8988T (cell line): Measurements from ENCODE around the gene CASP5.
"Not testable (repeated sequence)": the region's sequence is repeated elsewhere in the genome, so short reads cannot be mapped to it uniquely, and the experiment has no call there.

Source experiments
- DNase-seq: peaks from one replicate; pipeline ENCODE4 v3.0.0; 2011

CASP5 gene

DNA sequence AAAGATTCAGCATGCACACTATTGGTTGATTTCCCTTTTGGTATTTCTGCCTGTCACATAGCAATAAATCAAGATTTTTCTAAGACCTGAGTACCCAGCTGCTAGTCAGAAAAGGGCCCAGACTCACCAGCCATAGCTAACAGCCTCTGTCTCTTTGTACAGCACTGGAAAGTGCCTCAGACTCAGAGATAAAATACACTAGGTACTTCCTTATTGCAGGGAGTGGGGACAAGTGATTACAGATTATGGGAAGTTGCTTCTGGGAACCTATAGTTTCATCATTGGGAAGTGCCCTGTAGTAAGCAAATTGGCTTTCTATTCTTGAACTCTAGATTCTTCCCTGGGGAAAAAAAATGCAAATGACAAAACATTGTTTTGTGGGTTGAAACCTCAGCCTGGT is at the start of gene CASP5:
Gene CASP5, minus strand, starts transcription at position 166 of the 400 bp plus-strand sequence. Its CDS starts 32 bp downstream, at position 134.
- DNase-seq, result no peak

- DNase-seq, result not testable (repeated sequence)
Observed at GRCh38 chr11:105072080-105072479, 49.1 kb upstream of the CASP5 start.

- no peak for DNase-seq
Observed at GRCh38 chr11:105071089-105071732, 48.2 kb upstream of the CASP5 start.

GRCh38 chr11:105070306-105070705 is 47.3 kb upstream of the CASP5 start:
- DNase-seq, result no peak

DNA sequence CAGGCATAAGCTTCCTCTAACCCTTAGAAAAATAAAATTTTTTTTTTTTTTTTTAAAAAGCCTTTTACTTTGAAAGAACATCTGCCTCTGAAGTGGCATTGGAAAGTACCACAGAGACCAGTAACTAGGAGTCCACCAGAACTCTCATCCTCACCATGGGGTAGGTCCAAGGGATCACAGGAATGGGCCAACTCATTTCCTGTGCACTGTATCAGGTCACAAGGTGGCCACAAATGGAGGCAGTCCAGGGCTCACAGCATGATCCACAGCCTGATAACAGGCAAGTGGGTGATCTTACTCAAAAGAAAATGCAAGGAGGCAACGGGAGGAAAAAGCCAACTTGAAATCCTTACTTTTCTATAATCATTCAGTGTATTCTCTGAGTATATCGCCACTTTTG is 46.8 kb upstream of the CASP5 start:
- not testable (repeated sequence) for DNase-seq

- DNase-seq, result not testable (repeated sequence)
Observed at GRCh38 chr11:105063245-105063941, 40.4 kb upstream of the CASP5 start.

DNA sequence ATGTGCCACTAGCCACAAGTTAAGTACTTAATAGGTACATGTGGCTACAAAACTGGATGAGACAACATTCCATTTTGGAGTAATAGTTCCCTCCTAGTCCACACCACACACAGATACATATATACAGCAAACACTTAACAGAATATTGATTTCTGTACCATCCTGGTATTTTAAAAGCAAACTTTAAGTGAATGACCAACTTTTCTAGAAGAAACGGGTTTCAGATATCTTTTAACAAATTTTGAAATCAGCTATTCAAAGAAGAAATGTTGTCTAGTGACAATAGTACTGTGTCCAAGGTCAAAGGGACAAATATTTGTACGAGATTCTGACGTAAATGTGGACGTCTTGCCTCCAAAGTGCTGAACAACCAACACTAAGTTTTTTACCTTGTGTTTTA is 34.5 kb upstream of the CASP5 start:
- DNase-seq, result no peak

DNA sequence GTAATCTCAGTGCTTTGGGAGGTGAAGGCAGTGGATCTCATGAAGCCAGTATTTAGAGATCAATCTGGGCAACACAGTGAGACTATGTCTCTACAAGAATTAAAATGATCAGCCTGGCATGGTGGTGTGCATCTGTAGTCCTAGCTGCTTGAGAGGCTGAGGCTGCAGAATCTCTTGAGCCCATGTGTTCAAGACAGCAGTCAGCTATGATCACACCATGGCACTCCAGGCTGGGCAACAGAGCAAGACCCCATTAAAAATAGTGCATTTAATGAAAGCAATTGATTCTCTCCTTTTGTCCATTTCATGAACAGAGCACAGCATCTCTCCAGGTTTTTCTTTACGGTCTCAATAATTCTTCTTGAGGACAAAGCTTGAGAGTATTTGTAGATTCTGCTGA is 33.5 kb upstream of the CASP5 start:
- DNase-seq, result no peak

GRCh38 chr11:105054723-105055493 is 31.9 kb upstream of the CASP5 start:
- DNase-seq, result no peak

- DNase-seq, result no peak
Observed at GRCh38 chr11:105052487-105052886, 29.5 kb upstream of the CASP5 start.

GRCh38 chr11:105051559-105051958 is 28.6 kb upstream of the CASP5 start:
- DNase-seq, result no peak

DNA sequence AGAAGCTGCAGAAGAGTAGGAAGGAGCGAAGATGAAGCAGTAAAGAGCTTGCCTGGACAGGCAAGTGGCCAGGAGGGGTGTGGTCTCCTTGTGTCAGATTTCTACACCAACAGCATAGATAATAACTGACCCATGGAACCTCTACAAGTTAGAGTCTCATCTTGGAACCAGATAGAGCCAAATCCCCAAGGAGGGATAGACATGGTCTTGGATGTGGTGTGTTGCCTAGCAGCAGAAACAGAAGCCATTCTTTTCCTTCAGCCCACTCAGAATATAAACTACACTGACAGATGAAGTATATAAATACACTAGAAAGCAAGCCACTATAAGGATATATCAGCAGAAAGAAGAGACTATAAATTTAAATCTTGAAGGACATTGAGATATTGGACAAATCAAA is 26.5 kb upstream of the CASP5 start:
- no peak for DNase-seq

DNA sequence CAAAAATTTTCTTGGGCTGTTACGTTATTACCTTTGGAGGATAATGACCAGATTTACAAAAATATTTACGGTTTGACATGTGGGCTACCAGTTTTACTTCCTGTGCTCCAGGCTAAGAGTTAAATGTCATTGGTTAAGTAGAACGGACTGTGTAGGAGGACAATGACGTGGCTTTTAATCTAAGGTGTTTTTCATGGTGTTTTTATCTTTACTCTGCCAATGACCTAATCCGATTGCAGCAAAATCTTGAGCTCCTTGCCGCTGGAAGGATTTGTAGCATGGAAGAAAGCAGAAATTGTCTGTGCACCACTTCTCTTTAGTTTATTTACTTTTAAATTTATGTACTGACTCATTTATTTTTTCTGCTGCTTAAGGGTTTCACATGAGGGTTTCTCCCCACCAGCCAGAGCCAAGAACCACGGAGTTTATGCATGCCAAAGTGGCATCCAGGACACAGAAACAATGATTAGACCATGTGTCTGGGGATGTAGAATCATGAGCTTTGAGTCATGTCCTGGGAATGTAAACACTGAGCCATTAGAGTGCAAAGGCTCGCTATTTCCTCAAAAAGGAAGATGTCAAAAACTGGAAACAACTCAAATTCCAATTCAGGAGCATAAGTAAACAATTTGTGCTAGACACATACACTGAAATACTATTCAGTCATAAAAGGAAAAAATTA is 24.1 kb upstream of the CASP5 start:
- DNase-seq, result peak; percentile 29

GRCh38 chr11:105045676-105046296 is 22.8 kb upstream of the CASP5 start:
- DNase-seq, result no peak

GRCh38 chr11:105044557-105045524 is 21.9 kb upstream of the CASP5 start, which contains the start of gene CARD16:
TSS of gene CARD16 (minus strand) at chr11:105045335. CDS start at chr11:105045297, 38 bp downstream.
- not testable (repeated sequence) for DNase-seq

DNA sequence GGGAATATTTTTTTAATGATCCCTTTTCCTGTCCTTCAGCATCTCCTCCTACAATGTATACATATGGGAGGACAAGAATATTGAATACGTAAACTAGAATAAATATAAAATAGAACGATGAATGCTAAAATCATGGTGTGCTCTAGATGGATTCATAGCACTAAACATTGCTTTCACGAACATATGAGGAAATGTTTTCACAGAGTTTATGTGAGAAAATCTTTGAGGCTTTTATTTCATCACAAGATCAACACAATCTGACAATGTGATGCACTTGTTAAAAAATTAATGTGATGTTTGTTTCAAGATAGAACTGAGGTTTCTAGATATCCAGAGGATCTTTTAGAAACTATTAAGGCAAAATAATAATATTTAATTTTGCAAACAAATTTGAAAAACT is 19.2 kb upstream of the CASP5 start:
- DNase-seq, result no peak

DNA sequence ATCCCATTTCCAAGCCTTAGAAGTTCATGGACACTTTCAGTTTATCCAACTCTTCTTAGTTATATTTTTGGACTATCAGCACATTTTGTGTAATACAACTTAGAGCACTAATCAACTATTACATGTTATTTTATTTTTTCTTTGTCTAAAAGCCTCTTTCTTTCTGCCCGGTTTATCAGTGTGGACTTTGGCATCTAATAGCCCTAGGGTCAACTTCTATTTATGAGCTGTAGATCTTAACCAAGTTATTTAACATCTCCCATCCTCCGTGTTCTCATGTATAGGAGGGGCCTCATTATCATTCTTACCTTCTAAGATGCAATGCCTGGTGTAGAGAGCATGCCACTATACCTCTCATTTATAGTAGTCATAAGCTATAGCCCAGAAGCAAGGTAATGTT is 17.7 kb upstream of the CASP5 start:
- no peak for DNase-seq

DNA sequence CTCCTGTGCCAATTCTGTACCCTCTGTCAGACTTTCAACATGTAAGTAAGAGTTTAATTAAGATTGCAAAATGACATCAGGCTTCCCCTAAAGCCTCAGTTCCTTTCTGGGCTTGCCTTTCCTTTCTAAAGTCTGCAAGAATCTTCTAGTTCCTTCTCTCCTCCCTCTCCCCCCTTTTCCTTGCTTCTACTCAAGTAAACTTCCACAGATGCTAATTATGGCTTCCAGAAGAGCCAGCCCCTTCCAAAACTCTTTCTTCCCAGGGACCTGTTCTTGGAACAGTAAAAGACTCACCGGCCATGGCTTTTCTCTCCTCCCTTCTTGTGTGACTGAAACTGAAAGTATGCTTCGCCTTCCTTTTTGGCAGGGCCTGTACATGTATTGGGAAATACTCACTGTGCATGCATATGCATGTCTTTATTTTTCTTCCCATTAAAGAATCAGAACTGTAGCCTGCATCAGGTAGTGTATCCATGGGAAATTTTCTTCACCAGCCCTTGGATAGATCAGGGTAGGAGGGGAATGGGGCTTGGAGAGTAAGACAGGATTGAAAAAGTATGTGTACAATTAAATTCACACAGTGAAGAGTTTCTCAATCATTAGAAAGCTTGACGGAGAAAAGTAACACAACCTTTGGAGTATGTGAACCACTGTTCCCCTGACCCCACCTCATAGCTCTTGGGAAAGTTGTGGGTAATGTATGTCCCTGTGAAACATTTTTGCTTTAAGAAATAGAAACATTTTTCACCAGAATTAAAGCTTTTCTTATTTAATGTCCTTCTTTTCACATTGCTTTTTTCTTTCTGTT is 12.0 kb upstream of the CASP5 start, which contains the start of gene CASP1:
Gene CASP1, minus strand, starts transcription at position 332 of the 808 bp plus-strand sequence. Its CDS starts 31 bp downstream, at position 301.
- DNase-seq, result no peak

- DNase-seq, result not testable (repeated sequence)
Observed at GRCh38 chr11:105034388-105034787, 11.4 kb upstream of the CASP5 start.

DNA sequence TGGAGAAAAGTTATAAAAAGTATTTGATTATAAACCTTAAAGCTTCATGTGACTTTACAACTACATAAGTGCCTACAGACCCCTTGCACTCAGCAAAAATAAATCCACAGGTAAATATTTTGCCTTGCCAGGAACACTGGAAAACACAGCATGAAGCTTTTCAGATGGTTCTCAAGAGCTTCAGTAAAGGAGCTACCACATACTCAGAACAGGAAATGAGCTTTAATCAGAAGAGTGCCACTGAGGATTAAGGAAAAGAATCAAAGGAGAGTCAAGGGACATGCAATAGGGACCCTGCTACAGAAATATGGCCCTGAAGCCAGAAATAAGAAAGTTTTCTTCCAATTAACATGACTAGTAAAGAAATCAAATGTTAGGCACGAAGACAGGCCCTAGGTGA is 10.8 kb upstream of the CASP5 start:
- DNase-seq, result no peak
